ENCODE results near the gene SESN2. TPM values are rescaled to one million over a fixed set of nuclear protein-coding genes. Genes with fewer than 3 reads are reported as not detected.

The SESN2 gene
- total and polyA plus RNA-seq, 9 donors: 2.6 to 5.0 (median 3.6) TPM

DNA sequence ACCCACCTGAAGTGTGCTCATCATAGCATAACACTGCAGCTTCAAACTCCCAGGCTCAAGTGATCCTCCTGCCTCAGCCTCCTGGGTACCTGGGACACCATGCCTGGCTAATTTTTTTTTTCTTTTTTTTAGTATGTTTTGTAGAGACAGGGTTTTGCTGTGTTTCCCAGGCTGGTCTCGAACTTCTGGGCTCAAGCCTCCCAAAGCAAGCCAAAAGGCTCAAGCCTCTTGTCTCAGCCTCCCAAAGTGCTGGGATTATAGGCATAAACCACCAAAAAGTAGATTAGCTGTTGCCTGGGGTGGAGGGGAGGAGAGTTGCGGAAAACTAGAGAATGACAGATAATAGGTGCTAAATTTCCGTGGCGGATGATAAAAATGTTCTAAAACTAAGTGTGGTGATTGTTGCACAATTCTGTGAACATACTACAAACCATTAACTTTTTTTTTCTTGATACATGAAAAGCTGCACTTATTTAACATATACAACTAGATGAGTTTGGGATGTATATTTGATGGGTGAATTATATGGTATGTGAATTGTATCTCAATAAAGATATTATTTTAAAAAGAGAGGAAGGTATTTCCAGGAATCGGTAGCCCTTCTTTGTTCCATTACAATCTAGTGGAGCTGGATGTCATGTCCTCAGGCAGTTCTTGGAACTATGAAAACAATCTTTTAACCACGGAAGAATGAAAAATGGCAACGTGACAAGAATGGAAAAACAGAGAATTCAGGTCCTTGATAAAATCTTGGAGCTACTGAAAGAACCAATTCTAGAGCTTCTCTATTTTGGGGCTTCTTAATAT lies 42.3 kb downstream of the SESN2 start:
- H3K36me3 ChIP-seq (ENCODE audit: control insufficient read depth, insufficient read depth, low read length): no peaks in the 10 kb centered on the region
- H3K27me3 ChIP-seq (ENCODE audit: control insufficient read depth, insufficient read depth, low read length): peaks cover 2% of the 10 kb centered on the region
- H3K27ac ChIP-seq (ENCODE audit: low read length): no peak overlapping the region
- H3K4me3 ChIP-seq (ENCODE audit: low read length): no peak overlapping the region
- H3K4me1 ChIP-seq (ENCODE audit: control insufficient read depth, insufficient read depth, low read length): peaks cover 5% of the 10 kb centered on the region
- WGBS (ENCODE audit: insufficient coverage): 83% methylated on average over 1 of the region's 7 CpGs
- H3K9me3 ChIP-seq (replicated peaks; ENCODE audit: control insufficient read depth, low read depth, low read length): no peaks in the 10 kb centered on the region
- no peak for DNase-seq

DNA sequence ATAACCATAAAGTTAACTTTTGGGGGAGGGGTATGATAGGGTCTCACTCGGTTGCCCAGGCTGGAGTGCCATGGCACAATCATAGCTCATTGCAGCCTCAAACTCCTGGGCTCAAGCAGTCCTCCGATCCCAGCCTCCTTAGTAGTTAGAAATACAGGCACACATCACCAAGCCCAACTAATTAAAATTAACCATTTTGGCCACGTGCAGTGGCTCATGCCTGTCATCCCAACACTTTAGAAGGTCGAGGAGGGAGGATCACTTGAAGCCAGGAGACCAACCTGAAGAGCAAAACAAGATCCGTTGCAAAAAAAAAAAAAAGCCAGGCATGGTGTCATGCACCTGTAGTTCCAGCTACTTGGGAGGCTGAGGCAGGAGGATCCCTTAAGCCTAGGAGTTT lies 42.9 kb downstream of the SESN2 start:
- DNase-seq: no peak
- 70% methylated on average over 4 of the region's 5 CpGs for WGBS (ENCODE audit: insufficient coverage)
- H3K4me3 ChIP-seq (ENCODE audit: low read length): no peak overlapping the region
- H3K27ac ChIP-seq (ENCODE audit: low read length): no peak overlapping the region
- H3K9me3 ChIP-seq (replicated peaks; ENCODE audit: control insufficient read depth, low read depth, low read length): no peaks in the 10 kb centered on the region
- H3K4me1 ChIP-seq (ENCODE audit: control insufficient read depth, insufficient read depth, low read length): no peaks in the 10 kb centered on the region
- H3K27me3 ChIP-seq (ENCODE audit: control insufficient read depth, insufficient read depth, low read length): peaks cover 2% of the 10 kb centered on the region
- no peaks in the 10 kb centered on the region for H3K36me3 ChIP-seq (ENCODE audit: control insufficient read depth, insufficient read depth, low read length)

DNA sequence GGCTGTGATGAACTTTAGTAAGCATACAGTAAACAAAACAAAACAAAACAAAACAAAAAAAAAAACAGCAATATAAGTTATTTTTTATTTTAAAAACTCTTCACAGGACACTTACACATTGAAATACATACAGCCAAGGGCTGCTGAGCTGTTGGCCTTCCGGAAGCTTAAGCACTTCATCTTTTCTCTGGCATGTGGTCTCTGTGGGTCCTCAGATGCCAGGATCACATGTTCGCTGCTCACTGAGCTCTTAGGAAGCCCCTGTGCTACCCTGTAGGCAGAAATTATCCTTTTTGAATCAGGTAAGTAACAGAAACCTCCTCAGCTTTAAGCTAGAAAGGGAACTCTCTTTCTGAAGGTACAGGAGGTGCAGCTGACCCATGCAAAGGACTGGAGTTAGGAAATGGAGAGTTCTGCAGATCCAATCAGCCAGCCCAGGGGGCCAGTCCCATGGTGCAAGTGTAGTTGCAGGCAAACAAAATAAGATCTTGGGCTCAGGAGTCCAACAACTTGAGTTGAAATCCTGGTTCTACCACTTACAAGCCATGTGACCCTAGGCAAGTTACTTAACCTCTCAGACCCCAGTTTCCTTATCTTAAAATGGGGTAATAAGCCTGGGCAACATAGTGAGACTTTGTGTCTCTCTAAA lies 47.1 kb downstream of the SESN2 start:
- Histone ChIP-seq H3K9me3 (replicated peaks; ENCODE audit: control insufficient read depth, low read depth, low read length) (no peaks in the 10 kb centered on the region), H3K27me3 (ENCODE audit: control insufficient read depth, insufficient read depth, low read length) (peaks cover under 1% of the 10 kb centered on the region), H3K4me3 (ENCODE audit: low read length) (no peak overlapping the region), H3K36me3 (ENCODE audit: control insufficient read depth, insufficient read depth, low read length) (no peaks in the 10 kb centered on the region), H3K27ac (ENCODE audit: low read length) (no peak overlapping the region), H3K4me1 (ENCODE audit: control insufficient read depth, insufficient read depth, low read length) (no peaks in the 10 kb centered on the region)
- 24% methylated on average over 2 of the region's 2 CpGs for WGBS (ENCODE audit: insufficient coverage)
- DNase-seq: no peak

DNA sequence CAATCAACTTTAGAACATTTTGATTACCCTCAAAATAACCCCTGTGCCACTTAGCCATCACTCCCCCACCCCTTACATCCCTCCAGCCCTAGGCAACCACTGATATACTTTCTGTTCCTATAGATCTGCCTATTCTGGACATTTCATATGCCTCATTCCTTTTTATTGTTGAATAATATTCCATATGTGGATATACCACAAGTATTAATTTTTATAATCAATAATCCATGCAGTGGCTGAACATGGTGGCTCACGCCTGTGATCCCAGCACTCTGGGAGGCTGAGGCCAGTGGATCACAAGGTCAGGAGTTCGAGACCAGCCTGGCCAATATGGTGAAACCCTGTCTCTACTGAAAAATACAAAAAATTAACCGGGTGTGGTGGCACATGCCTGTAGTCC lies 49.4 kb downstream of the SESN2 start:
- no peaks in the 10 kb centered on the region for H3K36me3 ChIP-seq (ENCODE audit: control insufficient read depth, insufficient read depth, low read length)
- no peak overlapping the region for H3K4me3 ChIP-seq (ENCODE audit: low read length)
- DNase-seq: no peak
- no peak overlapping the region for H3K27ac ChIP-seq (ENCODE audit: low read length)
- 100% methylated on average over 2 of the region's 3 CpGs for WGBS (ENCODE audit: insufficient coverage)
- no peaks in the 10 kb centered on the region for H3K27me3 ChIP-seq (ENCODE audit: control insufficient read depth, insufficient read depth, low read length)
- H3K9me3 ChIP-seq (replicated peaks; ENCODE audit: control insufficient read depth, low read depth, low read length): no peaks in the 10 kb centered on the region
- no peaks in the 10 kb centered on the region for H3K4me1 ChIP-seq (ENCODE audit: control insufficient read depth, insufficient read depth, low read length)

DNA sequence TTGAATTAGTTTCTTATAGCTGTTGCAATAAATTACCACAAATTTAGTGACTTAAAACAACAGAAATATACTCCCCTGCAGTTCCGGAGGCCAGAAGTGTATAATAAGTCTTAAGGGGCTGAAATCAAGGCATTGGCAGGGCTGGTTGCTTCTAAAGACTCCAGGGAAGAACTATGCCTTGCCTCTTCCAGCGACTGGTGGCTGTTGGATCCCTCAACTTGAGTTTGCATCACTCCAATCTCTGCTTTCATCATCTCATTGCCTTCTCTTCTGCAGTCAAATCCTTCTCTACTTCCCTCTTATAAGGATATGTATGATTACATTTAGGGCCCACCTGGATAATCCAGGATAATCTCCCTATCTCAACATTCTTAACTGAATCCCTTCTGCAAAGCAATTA lies 50.4 kb downstream of the SESN2 start:
- Histone ChIP-seq H3K36me3 (ENCODE audit: control insufficient read depth, insufficient read depth, low read length) (no peaks in the 10 kb centered on the region), H3K27ac (ENCODE audit: low read length) (no peak overlapping the region), H3K4me1 (ENCODE audit: control insufficient read depth, insufficient read depth, low read length) (no peaks in the 10 kb centered on the region), H3K27me3 (ENCODE audit: control insufficient read depth, insufficient read depth, low read length) (no peaks in the 10 kb centered on the region), H3K4me3 (ENCODE audit: low read length) (no peak overlapping the region), H3K9me3 (replicated peaks; ENCODE audit: control insufficient read depth, low read depth, low read length) (no peaks in the 10 kb centered on the region)
- DNase-seq: no peak
- WGBS (ENCODE audit: insufficient coverage): no CpG with 5 or more reads among the region's 2 CpGs

DNA sequence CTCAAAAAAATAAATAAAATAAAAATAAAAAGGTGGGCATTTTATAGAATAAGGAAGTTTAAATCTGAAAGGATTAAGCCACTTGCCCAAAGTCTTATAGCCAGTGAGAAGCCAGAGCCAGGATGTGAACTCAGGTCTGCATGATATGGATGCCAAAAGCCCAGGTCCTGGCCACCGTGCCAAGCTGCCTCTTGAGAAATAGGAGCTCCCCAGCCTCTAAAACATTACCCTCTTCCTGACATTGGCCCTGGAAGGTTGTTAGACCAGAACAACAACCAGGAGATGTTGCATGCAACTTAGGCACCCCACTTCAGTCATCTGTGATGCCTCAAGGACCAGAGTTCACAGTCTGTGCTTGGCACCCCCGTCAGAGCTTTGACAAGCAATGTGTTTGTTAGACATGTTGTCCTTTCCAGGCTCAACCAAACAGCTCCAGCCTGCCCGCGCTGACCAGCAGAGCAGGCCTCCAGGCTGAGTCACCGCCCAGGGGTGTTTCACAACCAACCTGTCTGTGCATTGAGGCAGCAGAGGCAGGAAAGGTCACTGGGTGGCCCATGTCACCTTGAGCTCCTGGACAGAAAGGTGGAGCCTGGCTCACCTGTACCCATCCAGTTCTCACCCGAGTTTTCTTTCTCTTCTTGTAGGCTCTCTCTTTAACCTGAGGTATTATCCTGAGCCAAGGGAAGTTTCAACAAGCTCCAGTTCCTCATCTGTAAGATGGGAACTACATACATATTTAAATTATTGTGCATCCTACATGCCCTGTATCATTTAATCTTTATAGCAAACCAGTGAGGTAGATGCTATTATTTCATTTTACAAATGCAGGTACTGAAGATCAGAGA lies 54.6 kb downstream of the SESN2 start:
- Histone ChIP-seq H3K27me3 (ENCODE audit: control insufficient read depth, insufficient read depth, low read length) (no peaks in the 10 kb centered on the region), H3K36me3 (ENCODE audit: control insufficient read depth, insufficient read depth, low read length) (no peaks in the 10 kb centered on the region), H3K9me3 (replicated peaks; ENCODE audit: control insufficient read depth, low read depth, low read length) (no peaks in the 10 kb centered on the region), H3K4me1 (ENCODE audit: control insufficient read depth, insufficient read depth, low read length) (no peaks in the 10 kb centered on the region), H3K4me3 (ENCODE audit: low read length) (no peak overlapping the region), H3K27ac (ENCODE audit: low read length) (peak overlapping the region; percentile 51)
- WGBS (ENCODE audit: insufficient coverage): 73% methylated on average over 5 of the region's 6 CpGs
- DNase-seq: no peak

DNA sequence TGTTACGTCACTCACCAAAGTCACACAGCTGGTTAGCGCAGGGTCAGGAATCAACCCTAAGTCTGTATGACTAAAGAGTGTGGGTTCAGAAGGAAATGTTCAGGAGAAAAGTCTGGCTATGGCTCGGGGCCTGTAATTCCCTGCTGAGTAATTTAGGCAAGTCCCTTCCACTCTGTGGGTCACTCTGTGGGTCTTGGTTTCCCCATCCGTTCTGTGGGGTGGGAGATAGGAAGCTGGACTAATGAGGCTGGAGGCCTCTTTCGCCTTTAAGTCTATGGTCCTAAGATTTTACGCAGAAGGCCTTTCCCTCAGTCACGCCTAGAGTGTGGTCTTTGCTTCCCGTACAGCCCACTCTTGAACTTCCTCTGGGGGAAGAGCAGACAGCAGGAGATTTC lies 55.2 kb downstream of the SESN2 start:
- no peak overlapping the region for H3K4me3 ChIP-seq (ENCODE audit: low read length)
- 54% methylated on average over 5 of the region's 8 CpGs for WGBS (ENCODE audit: insufficient coverage)
- H3K27ac ChIP-seq (ENCODE audit: low read length): peak overlapping the region; percentile 51
- peak; percentile 40 for DNase-seq
- H3K36me3 ChIP-seq (ENCODE audit: control insufficient read depth, insufficient read depth, low read length): no peaks in the 10 kb centered on the region
- H3K9me3 ChIP-seq (replicated peaks; ENCODE audit: control insufficient read depth, low read depth, low read length): no peaks in the 10 kb centered on the region
- no peaks in the 10 kb centered on the region for H3K27me3 ChIP-seq (ENCODE audit: control insufficient read depth, insufficient read depth, low read length)
- no peaks in the 10 kb centered on the region for H3K4me1 ChIP-seq (ENCODE audit: control insufficient read depth, insufficient read depth, low read length)

DNA sequence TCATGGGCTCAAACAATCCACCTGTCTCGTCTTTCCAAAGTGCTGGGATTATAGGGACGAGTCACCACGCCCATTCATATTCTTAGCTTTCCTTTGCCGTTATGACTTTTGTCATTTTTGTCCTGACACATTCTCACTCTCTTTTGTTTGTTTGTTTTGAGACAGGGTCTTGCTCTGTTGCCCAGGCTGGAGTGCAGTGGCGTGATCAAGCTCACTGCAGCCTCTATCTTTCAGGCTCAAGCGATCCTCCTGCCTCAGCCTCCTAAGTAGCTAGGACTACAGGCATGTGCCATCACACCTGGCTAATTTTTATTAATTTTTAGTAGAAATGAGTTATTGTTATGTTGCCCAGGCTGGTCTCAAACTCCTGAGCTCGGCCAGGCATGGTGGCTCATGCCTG lies 57.7 kb downstream of the SESN2 start:
- H3K4me3 ChIP-seq (ENCODE audit: low read length): no peak overlapping the region
- DNase-seq: no peak
- H3K36me3 ChIP-seq (ENCODE audit: control insufficient read depth, insufficient read depth, low read length): no peaks in the 10 kb centered on the region
- H3K9me3 ChIP-seq (replicated peaks; ENCODE audit: control insufficient read depth, low read depth, low read length): no peaks in the 10 kb centered on the region
- no peaks in the 10 kb centered on the region for H3K4me1 ChIP-seq (ENCODE audit: control insufficient read depth, insufficient read depth, low read length)
- WGBS (ENCODE audit: insufficient coverage): 63% methylated on average over 5 of the region's 7 CpGs
- no peaks in the 10 kb centered on the region for H3K27me3 ChIP-seq (ENCODE audit: control insufficient read depth, insufficient read depth, low read length)
- H3K27ac ChIP-seq (ENCODE audit: low read length): no peak overlapping the region

DNA sequence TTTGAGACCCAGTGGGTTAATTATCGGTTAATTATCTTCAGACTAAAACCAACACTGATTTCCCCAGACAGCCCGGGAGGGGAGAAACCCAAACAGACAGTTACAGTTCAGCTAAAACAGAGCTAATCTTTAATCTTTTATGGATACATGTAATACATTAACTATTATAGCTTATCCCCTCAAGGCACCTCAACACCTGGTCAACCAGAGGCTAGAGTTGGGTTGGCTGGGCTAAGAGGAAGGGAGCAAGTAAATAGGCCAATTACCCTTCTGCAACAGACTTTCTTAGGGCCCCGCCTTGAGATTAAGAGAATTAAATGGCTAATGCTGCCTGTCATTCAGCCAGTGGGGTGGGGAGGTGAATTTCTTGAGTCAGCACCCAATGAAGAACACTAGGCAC lies 62.9 kb downstream of the SESN2 start:
- no peak overlapping the region for H3K27ac ChIP-seq (ENCODE audit: low read length)
- no peak overlapping the region for H3K4me3 ChIP-seq (ENCODE audit: low read length)
- WGBS (ENCODE audit: insufficient coverage): no CpG with 5 or more reads among the region's 3 CpGs
- H3K4me1 ChIP-seq (ENCODE audit: control insufficient read depth, insufficient read depth, low read length): no peaks in the 10 kb centered on the region
- H3K9me3 ChIP-seq (replicated peaks; ENCODE audit: control insufficient read depth, low read depth, low read length): no peaks in the 10 kb centered on the region
- no peak for DNase-seq
- no peaks in the 10 kb centered on the region for H3K27me3 ChIP-seq (ENCODE audit: control insufficient read depth, insufficient read depth, low read length)
- H3K36me3 ChIP-seq (ENCODE audit: control insufficient read depth, insufficient read depth, low read length): no peaks in the 10 kb centered on the region

DNA sequence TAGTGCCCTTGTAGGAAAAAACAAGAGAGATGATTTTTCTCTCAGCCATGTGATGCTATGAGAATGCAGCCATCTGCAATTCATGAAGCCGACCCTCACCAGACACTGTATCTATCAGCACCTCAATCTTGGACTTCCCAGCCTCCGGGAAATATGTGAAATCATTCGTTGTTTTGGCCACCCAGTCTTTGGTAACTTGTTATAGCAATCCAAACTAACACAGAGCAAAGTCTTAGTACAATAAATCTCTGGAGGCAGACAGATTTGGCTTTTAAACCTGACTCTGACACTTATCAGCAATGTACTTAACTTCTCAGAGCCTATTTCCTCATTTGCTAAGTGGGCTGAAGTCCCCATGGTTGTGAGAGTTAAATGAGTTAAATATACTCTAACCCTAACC lies 64.4 kb downstream of the SESN2 start:
- 75% methylated on average over 3 of the region's 3 CpGs for WGBS (ENCODE audit: insufficient coverage)
- Histone ChIP-seq H3K4me3 (ENCODE audit: low read length) (no peak overlapping the region), H3K4me1 (ENCODE audit: control insufficient read depth, insufficient read depth, low read length) (peaks cover 5% of the 10 kb centered on the region), H3K36me3 (ENCODE audit: control insufficient read depth, insufficient read depth, low read length) (no peaks in the 10 kb centered on the region), H3K27me3 (ENCODE audit: control insufficient read depth, insufficient read depth, low read length) (no peaks in the 10 kb centered on the region), H3K27ac (ENCODE audit: low read length) (no peak overlapping the region), H3K9me3 (replicated peaks; ENCODE audit: control insufficient read depth, low read depth, low read length) (no peaks in the 10 kb centered on the region)
- no peak for DNase-seq

Data from muscle of leg (tissue), 11 donors.